Tibial nerve (tissue), 4 donors: ENCODE measurements around the gene UVSSA. TPM values are rescaled to one million over a fixed set of nuclear protein-coding genes. Genes with fewer than 3 reads are reported as not detected.

Experiments
- DNase-seq, 2 donors: peaks; one replicate each; pipeline ENCODE4 v3.0.0-alpha.2; 2019; ENCODE audit warnings: low spot score in 2 of 2
- H3K27ac ChIP-seq, 4 donors: fragments of 200-600 bp; sonication (generic) in 3 of 4; one replicate each; pipeline ENCODE4 v1.5.1; 2017 to 2019; ENCODE audit warnings: mild to moderate bottlenecking in 1 of 4
- H3K27me3 ChIP-seq, 2 donors: fragments of 200-600 bp; sonication (generic) in 1 of 2; one replicate each; pipeline versions ENCODE4 v1.5.1 to v1.6.0; 2017 to 2019
- H3K36me3 ChIP-seq, 3 donors: fragments of 200-600 bp; sonication (generic); one replicate each; pipeline ENCODE4 v1.5.1; 2018 to 2019
- H3K4me1 ChIP-seq, 4 donors: fragments of 200-600 bp; sonication (generic) in 3 of 4; one replicate each; pipeline ENCODE4 v1.5.1; 2017 to 2019
- H3K4me3 ChIP-seq, 4 donors: fragments of 200-600 bp; sonication (generic) in 3 of 4; one replicate each; pipeline ENCODE4 v1.5.1; 2017 to 2019; ENCODE audit warnings: mild to moderate bottlenecking in 1 of 4, moderate library complexity in 1 of 4
- H3K9me3 ChIP-seq, 4 donors: fragments of 200-600 bp; sonication (generic) in 3 of 4; one replicate each; pipeline ENCODE4 v1.5.1; 2017 to 2019
- EP300 ChIP-seq, 2 donors: sonication (generic); formaldehyde crosslinking; IDR thresholded peaks; one replicate each; pipeline ENCODE4 v1.6.1; 2017; ENCODE audit warnings: antibody characterized with exemption in 2 of 2, mild to moderate bottlenecking in 1 of 2
- POLR2A ChIP-seq, 2 donors: fragments of 450-650 bp; IDR thresholded peaks; one replicate each; pipeline ENCODE4 v1.6.1; 2017; ENCODE audit warnings: antibody characterized with exemption in 2 of 2, mild to moderate bottlenecking in 2 of 2, moderate library complexity in 2 of 2
- WGBS, 2 donors: methylation state at CpG; one replicate each; pipeline ENCODE4 v1.1.5; 2018; 5-methylcytosine and 5-hydroxymethylcytosine counted together
- total RNA-seq, 4 donors: library from RNA; depleted of rRNA; stranded (reverse); fragments of >200 nt; gene quantifications; one replicate each; pipeline ENCODE4 v1.1.0, GENCODE V29; 2016
- TF ChIP-seq, protein P1 (sequence below), 5 experiments: fragments of 200-600 bp in 3 of 5; fragments of 450-650 bp in 2 of 5; sonication (generic) in 3 of 5; IDR thresholded peaks; one replicate each; pipeline ENCODE4 v1.5.1; 2016 to 2019; ENCODE audit warnings: antibody characterized with exemption in 5 of 5, mild to moderate bottlenecking in 3 of 5, moderate library complexity in 2 of 5

The UVSSA gene
- total RNA-seq, 4 donors from 2014 or later = 29.8 to 72.0 (median 30.4) TPM

DNA sequence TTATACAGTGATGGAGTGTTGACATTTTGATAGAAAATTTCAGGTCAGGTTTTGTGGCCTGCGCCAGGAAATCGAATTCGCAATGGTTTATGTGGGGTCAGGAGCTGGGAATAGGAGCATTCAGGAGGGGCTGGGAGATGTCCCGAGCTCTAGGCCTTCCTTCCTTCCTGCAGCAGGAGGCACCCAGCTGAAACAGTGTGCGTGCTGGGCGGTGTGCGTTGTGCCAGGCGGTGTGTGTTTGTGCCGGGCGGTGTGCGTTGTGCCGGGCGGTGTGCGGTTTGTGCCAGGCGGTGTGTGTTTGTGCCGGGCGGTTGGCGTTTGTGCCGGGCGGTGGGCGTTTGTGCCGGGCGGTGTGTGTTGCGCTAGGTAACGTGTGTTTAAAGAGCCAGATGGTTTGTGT is 1.7 kb downstream of the UVSSA start:
- Histone ChIP-seq H3K36me3 (peaks cover 0 to 31% (median 0%) of the 10 kb centered on the region in 3 donors), H3K4me1 (peaks cover 0 to 53% (median 9%) of the 10 kb centered on the region in 4 donors), H3K27ac (peak overlapping the region in 2 of 4 donors; percentile 98), H3K4me3 (no peak overlapping the region), H3K9me3 (no peaks in the 10 kb centered on the region), H3K27me3 (no peaks in the 10 kb centered on the region)
- DNase-seq = no peak
- TF ChIP-seq POLR2A (IDR thresholded peaks at IDR 0.05) = no peak
- 84 to 92% methylated on average over 24 to 25 of the region's 25 CpGs for WGBS, 2 donors

DNA sequence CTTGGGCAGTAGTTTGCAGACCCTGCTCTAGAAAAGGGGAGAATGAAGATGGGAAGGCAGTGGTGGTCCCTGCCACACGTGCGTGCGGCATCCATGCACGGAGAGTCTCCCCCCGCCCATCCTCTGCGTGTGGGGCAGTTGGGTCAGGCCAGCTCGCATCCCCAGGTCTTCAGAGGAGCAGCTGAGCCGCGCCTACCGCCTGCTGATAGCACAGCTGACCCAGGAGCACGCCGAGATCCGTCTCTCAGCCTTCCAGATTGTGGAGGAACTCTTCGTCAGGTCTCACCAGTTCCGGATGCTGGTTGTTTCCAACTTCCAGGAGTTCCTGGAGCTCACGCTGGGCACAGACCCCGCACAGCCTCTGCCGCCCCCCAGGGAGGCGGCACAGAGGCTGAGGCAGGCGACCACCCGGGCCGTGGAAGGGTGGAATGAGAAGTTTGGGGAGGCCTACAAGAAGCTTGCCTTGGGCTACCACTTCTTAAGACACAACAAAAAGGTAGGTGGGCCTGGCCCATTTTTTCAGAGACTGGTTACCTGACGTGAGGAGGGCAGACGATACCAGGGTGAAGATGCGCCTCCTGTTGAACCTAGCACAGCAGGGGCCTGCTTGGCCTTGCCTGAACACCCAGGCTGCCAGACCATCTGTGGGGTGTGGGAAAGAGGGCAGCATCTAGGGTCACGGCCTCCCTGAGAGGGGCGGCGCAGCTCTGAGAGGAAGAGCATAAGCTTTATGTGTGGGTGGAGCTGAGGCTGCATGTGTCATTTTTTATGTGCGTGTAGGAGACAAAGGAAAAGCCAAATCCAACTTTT is 2.6 kb downstream of the UVSSA start:
- Histone ChIP-seq H3K27me3 (no peaks in the 10 kb centered on the region), H3K9me3 (no peaks in the 10 kb centered on the region), H3K27ac (no peak overlapping the region), H3K36me3 (peaks cover 0 to 39% (median 0%) of the 10 kb centered on the region in 3 donors), H3K4me3 (no peak overlapping the region), H3K4me1 (peaks cover 0 to 50% (median 9%) of the 10 kb centered on the region in 4 donors)
- DNase-seq = no peak
- WGBS, 2 donors = 78 to 88% methylated on average over 29 of the region's 29 CpGs
- no peak for TF ChIP-seq EP300 (IDR thresholded peaks at IDR 0.05)
- TF ChIP-seq, protein P1, sequence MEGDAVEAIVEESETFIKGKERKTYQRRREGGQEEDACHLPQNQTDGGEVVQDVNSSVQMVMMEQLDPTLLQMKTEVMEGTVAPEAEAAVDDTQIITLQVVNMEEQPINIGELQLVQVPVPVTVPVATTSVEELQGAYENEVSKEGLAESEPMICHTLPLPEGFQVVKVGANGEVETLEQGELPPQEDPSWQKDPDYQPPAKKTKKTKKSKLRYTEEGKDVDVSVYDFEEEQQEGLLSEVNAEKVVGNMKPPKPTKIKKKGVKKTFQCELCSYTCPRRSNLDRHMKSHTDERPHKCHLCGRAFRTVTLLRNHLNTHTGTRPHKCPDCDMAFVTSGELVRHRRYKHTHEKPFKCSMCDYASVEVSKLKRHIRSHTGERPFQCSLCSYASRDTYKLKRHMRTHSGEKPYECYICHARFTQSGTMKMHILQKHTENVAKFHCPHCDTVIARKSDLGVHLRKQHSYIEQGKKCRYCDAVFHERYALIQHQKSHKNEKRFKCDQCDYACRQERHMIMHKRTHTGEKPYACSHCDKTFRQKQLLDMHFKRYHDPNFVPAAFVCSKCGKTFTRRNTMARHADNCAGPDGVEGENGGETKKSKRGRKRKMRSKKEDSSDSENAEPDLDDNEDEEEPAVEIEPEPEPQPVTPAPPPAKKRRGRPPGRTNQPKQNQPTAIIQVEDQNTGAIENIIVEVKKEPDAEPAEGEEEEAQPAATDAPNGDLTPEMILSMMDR (IDR thresholded peaks at IDR 0.05) = no peak
- no peak for TF ChIP-seq POLR2A (IDR thresholded peaks at IDR 0.05)

DNA sequence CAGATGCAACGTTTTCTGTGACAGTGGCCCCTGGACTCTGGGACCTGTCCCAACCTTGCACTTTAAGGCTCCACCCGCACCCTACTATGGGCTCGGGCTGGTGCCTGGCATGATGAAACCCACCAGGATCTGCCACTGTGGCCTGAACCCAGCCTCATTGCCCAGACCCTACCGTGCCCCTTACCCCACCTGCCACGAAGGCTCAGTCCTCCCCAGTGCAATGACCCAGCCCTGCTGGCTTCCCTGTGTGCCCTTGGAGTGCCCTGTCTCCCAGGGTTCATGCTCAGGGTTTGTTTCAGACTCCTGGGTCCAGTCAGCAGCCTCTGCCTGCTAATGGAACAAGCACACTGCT is 3.1 kb downstream of the UVSSA start:
- TF ChIP-seq POLR2A (IDR thresholded peaks at IDR 0.05) (no peak), EP300 (IDR thresholded peaks at IDR 0.05) (no peak)
- TF ChIP-seq, protein P1 (IDR thresholded peaks at IDR 0.05) = no peak
- Histone ChIP-seq H3K27ac (no peak overlapping the region), H3K4me1 (peaks cover 0 to 45% (median 9%) of the 10 kb centered on the region in 4 donors), H3K4me3 (no peak overlapping the region), H3K36me3 (peaks cover 0 to 45% (median 5%) of the 10 kb centered on the region in 3 donors), H3K9me3 (no peaks in the 10 kb centered on the region), H3K27me3 (no peaks in the 10 kb centered on the region)
- WGBS, 2 donors = 71 to 85% methylated on average over 5 of the region's 5 CpGs
- no peak for DNase-seq

DNA sequence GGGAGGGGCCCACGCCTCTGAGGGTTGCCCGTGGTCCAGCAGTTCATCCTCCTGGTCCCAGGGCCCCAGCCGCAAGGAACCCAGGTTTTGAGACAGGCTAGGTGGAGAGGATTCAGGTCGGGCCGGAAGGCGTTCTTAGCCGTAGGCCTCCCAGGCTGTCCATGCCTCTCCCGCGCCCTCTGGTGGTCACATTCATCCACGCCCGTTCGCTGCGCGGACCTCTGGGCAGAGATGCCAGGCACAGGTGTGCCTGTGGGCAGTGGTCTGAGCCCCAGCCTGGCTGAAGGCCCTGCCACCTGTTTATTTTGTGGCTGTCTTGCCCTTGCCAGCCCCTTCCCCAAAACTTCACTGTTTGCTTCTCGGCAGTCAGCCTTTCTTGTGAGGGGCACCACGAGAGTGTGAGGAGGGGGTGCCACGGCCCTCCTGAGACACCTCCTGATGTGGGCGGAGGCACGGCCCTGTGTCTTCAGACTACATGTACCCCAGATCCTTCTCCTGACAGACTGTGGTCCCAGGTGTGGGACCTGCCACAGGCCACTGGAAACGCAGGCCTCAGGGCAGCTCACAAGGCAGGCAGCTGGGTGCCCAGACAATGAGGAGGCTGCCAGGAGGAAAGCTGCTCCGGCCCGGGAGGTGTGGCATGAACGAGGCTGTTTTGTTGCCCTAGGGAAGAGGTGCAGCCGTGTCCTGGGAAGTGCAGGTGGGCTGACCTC is 5.0 kb downstream of the UVSSA start:
- Histone ChIP-seq H3K27ac (peak overlapping the region in 1 of 4 donors; percentile 37), H3K4me3 (no peak overlapping the region), H3K36me3 (peaks cover 0 to 57% (median 11%) of the 10 kb centered on the region in 3 donors), H3K4me1 (peaks cover 0 to 42% (median 9%) of the 10 kb centered on the region in 4 donors), H3K27me3 (no peaks in the 10 kb centered on the region), H3K9me3 (no peaks in the 10 kb centered on the region)
- no peak for TF ChIP-seq POLR2A (IDR thresholded peaks at IDR 0.05)
- TF ChIP-seq, protein P1 (IDR thresholded peaks at IDR 0.05) = peak; percentile 90 to 95 (median 93)
- TF ChIP-seq EP300 (IDR thresholded peaks at IDR 0.05) = no peak
- DNase-seq = peak; percentile 76 to 91
- WGBS, 2 donors = 28 to 36% methylated on average over 22 to 23 of the region's 24 CpGs

DNA sequence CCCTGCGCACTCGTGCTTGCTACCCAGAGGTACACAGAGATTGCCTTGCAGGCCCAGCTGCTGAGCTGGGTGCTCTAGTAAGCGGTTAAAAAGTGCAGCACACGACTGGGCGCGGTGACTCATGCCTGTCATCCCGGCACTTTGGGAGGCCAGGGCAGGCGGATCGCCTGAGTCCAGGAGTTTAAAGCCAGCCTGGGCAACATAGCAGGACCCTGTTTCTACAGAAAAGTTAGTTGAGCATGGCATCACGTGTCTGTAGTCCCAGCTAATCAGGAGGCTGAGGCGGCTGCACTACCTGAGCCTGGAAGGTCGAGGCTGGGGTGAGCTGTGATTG is 5.5 kb downstream of the UVSSA start:
- Histone ChIP-seq H3K27ac (no peak overlapping the region), H3K4me3 (no peak overlapping the region), H3K36me3 (peaks cover 0 to 62% (median 11%) of the 10 kb centered on the region in 3 donors), H3K9me3 (no peaks in the 10 kb centered on the region), H3K27me3 (no peaks in the 10 kb centered on the region), H3K4me1 (peaks cover 0 to 42% (median 9%) of the 10 kb centered on the region in 4 donors)
- TF ChIP-seq POLR2A (IDR thresholded peaks at IDR 0.05) (no peak), EP300 (IDR thresholded peaks at IDR 0.05) (no peak)
- TF ChIP-seq, protein P1 (IDR thresholded peaks at IDR 0.05) = no peak
- DNase-seq = no peak
- 85 to 88% methylated on average over 9 to 12 of the region's 12 CpGs for WGBS, 2 donors
